ENCODE measurements around the gene RCN1.

GRCh38 chr11:32103941-32104340 lies 13.1 kb downstream of the RCN1 start:
- TF ChIP-seq EP300 (IDR thresholded peaks at IDR 0.05; ENCODE audit: low read length): no peak
- no peak for TF ChIP-seq ZNF766 (CRISPR knock-in tag; conservative IDR thresholded peaks at IDR 0.05)
- no peak for TF ChIP-seq NR2C2 (CRISPR knock-in tag; IDR thresholded peaks at IDR 0.05)
- TF ChIP-seq NR2C2 (tag; IDR thresholded peaks at IDR 0.05): no peak
